HepG2 (cell line): ENCODE measurements around the gene CEP68. TPM values are rescaled to one million over a fixed set of nuclear protein-coding genes. Genes with fewer than 3 reads are reported as not detected.

Experiments used
- HIVEP1 ChIP-seq: sonication (generic); formaldehyde crosslinking; IDR thresholded peaks from 2 replicates; pipeline ENCODE4 v1.4.0; 2020; ENCODE audit warnings: mild to moderate bottlenecking, missing genetic modification reagents
- KAT2B ChIP-seq: fragments of 150-350 bp; IDR thresholded peaks from 2 replicates; pipeline ENCODE4 v1.6.1; 2014; ENCODE audit warnings: low read depth, low read length, borderline replicate concordance
- KMT2B ChIP-seq: IDR thresholded peaks from 2 replicates; pipeline ENCODE4 v1.6.1; 2016; ENCODE audit warnings: missing genetic modification reagents, missing compliant biosample characterization
- MXI1 ChIP-seq: IDR thresholded peaks from 3 replicates; pipeline ENCODE4 v1.6.1; 2012; ENCODE audit warnings: low read depth, low read length, inconsistent platforms, borderline replicate concordance
- NCOR1 ChIP-seq: fragments of 200-600 bp; sonication (generic); IDR thresholded peaks from 2 replicates; pipeline ENCODE4 v1.7.0; 2017; ENCODE audit warnings: antibody characterized with exemption, low read length, borderline replicate concordance
- NFIB ChIP-seq: sonication (generic); formaldehyde crosslinking; IDR thresholded peaks from 2 replicates; pipeline ENCODE4 v1.9.0; 2021; ENCODE audit warnings: missing genetic modification reagents, mild to moderate bottlenecking, borderline replicate concordance
- NONO ChIP-seq, 2 experiments: fragments of 450-650 bp in 1 of 2; sonication (generic) in 1 of 2; formaldehyde crosslinking in 1 of 2; IDR thresholded peaks in 1 of 2; conservative IDR thresholded peaks in 1 of 2; 2 replicates each; pipeline versions ENCODE4 v1.6.1 to v1.8.0; 2017 to 2022; ENCODE audit warnings: mild to moderate bottlenecking in 1 of 2, missing genetic modification reagents in 1 of 2, moderate library complexity in 1 of 2
- SIX1 ChIP-seq: sonication (generic); formaldehyde crosslinking; IDR thresholded peaks from 2 replicates; pipeline ENCODE4 v1.4.0; 2020; ENCODE audit warnings: missing genetic modification reagents, borderline replicate concordance
- SMAD9 ChIP-seq: sonication (generic); formaldehyde crosslinking; IDR thresholded peaks from 2 replicates; pipeline ENCODE4 v1.5.1; 2020; ENCODE audit warnings: mild to moderate bottlenecking, missing genetic modification reagents
- SP2 ChIP-seq: sonication (generic); formaldehyde crosslinking; IDR thresholded peaks from 2 replicates; pipeline ENCODE4 v1.5.1; 2020; ENCODE audit warnings: mild to moderate bottlenecking, missing genetic modification reagents
- STAT5B ChIP-seq: sonication (generic); formaldehyde crosslinking; IDR thresholded peaks from 2 replicates; pipeline ENCODE4 v1.4.0; 2020; ENCODE audit warnings: missing genetic modification reagents
- TFDP1 ChIP-seq: IDR thresholded peaks from 2 replicates; pipeline ENCODE4 v1.6.1; 2016; ENCODE audit warnings: missing compliant biosample characterization, missing genetic modification reagents, borderline replicate concordance
- ZBTB42 ChIP-seq: sonication (generic); formaldehyde crosslinking; IDR thresholded peaks from 2 replicates; pipeline ENCODE4 v1.5.0; 2020; ENCODE audit warnings: mild to moderate bottlenecking, missing genetic modification reagents
- ZFP62 ChIP-seq: sonication (generic); formaldehyde crosslinking; IDR thresholded peaks from 2 replicates; pipeline ENCODE4 v1.4.0; 2020; ENCODE audit warnings: missing genetic modification reagents
- ZMAT5 ChIP-seq: sonication (generic); formaldehyde crosslinking; IDR thresholded peaks from 2 replicates; pipeline ENCODE4 v1.5.0; 2020; ENCODE audit warnings: mild to moderate bottlenecking, low read depth, missing genetic modification reagents, borderline replicate concordance
- ZNF234 ChIP-seq: sonication (generic); formaldehyde crosslinking; conservative IDR thresholded peaks from 2 replicates; pipeline ENCODE4 v1.5.1; 2020; ENCODE audit warnings: mild to moderate bottlenecking, missing genetic modification reagents
- ZNF275 ChIP-seq: sonication (generic); formaldehyde crosslinking; IDR thresholded peaks from 2 replicates; pipeline ENCODE4 v1.8.0; 2022; ENCODE audit warnings: missing genetic modification reagents, mild to moderate bottlenecking, inconsistent platforms, borderline replicate concordance
- ZNF672 ChIP-seq: sonication (generic); formaldehyde crosslinking; IDR thresholded peaks from 2 replicates; pipeline ENCODE4 v1.8.1; 2022; ENCODE audit warnings: missing genetic modification reagents
- polyA plus RNA-seq, 8 experiments: library from polyadenylated mRNA; depleted of rRNA in 3 of 8; stranded (reverse) in 7 of 8; unstranded in 1 of 8; fragments of >200 nt; fragmentation: Illumina TruSeq in 4 of 8; extraction: Trizol in 4 of 8; gene quantifications; 2 replicates each; pipeline versions ENCODE4 v1.2.1 to v1.2.3, GENCODE V29; 2011 to 2016; ENCODE audit warnings: low read depth in 4 of 8, missing spikeins in 1 of 8, mixed read lengths in 1 of 8; ENCODE audit not compliant: insufficient read depth in 1 of 8
- total RNA-seq, 5 experiments: library from RNA; depleted of rRNA; stranded (reverse); fragments of >200 nt; fragmentation: Illumina TruSeq; extraction: Trizol; gene quantifications; 2 replicates each; pipeline ENCODE4 v1.2.3, GENCODE V29; 2016; ENCODE audit warnings: low read depth in 1 of 5
- TF ChIP-seq, protein P1 (sequence below): IDR thresholded peaks from 2 replicates; pipeline ENCODE4 v1.4.0; 2020; ENCODE audit warnings: mild to moderate bottlenecking, missing genetic modification reagents

Gene CEP68
- total and polyA plus RNA-seq, 2 of the 13 experiments (the other 11 are each of a cell fraction or from before 2014, with no cell fraction given): 5.7 to 9.3 TPM

- peak; percentile 85; the same call in 1 of the 2 replicates for TF ChIP-seq TFDP1 (CRISPR knock-in tag)
- TF ChIP-seq NCOR1: no peak; the same call in 1 of the 2 replicates
- 0 out of 2 replicates have a peak, but pooled peaks have one; percentile 58 for TF ChIP-seq ZNF672 (CRISPR knock-in tag)
- TF ChIP-seq NONO (IDR thresholded peaks at IDR 0.05): no peak
- peak; percentile 95; the same call in 1 of the 2 replicates for TF ChIP-seq NONO (CRISPR knock-in tag; conservative IDR thresholded peaks at IDR 0.05)
- TF ChIP-seq ZNF275 (CRISPR knock-in tag): no peak; the same call in 1 of the 2 replicates
- peak; percentile 100 for TF ChIP-seq SP2
- no peak for TF ChIP-seq KAT2B
- no peak for TF ChIP-seq NFIB
- no peak for TF ChIP-seq STAT5B (CRISPR knock-in tag)
- TF ChIP-seq SIX1: no peak; the same call in 1 of the 2 replicates
- TF ChIP-seq ZNF234 (CRISPR knock-in tag): no peak
- TF ChIP-seq ZMAT5: no peak
- TF ChIP-seq ZBTB42 (CRISPR knock-in tag): peak; percentile 46; the same call in 1 of the 2 replicates
- TF ChIP-seq SMAD9: no peak
- TF ChIP-seq HIVEP1 (CRISPR knock-in tag): no peak
- TF ChIP-seq ZFP62 (CRISPR knock-in tag): no peak
- peak; percentile 90 for TF ChIP-seq KMT2B (CRISPR knock-in tag)
- TF ChIP-seq, protein P1, sequence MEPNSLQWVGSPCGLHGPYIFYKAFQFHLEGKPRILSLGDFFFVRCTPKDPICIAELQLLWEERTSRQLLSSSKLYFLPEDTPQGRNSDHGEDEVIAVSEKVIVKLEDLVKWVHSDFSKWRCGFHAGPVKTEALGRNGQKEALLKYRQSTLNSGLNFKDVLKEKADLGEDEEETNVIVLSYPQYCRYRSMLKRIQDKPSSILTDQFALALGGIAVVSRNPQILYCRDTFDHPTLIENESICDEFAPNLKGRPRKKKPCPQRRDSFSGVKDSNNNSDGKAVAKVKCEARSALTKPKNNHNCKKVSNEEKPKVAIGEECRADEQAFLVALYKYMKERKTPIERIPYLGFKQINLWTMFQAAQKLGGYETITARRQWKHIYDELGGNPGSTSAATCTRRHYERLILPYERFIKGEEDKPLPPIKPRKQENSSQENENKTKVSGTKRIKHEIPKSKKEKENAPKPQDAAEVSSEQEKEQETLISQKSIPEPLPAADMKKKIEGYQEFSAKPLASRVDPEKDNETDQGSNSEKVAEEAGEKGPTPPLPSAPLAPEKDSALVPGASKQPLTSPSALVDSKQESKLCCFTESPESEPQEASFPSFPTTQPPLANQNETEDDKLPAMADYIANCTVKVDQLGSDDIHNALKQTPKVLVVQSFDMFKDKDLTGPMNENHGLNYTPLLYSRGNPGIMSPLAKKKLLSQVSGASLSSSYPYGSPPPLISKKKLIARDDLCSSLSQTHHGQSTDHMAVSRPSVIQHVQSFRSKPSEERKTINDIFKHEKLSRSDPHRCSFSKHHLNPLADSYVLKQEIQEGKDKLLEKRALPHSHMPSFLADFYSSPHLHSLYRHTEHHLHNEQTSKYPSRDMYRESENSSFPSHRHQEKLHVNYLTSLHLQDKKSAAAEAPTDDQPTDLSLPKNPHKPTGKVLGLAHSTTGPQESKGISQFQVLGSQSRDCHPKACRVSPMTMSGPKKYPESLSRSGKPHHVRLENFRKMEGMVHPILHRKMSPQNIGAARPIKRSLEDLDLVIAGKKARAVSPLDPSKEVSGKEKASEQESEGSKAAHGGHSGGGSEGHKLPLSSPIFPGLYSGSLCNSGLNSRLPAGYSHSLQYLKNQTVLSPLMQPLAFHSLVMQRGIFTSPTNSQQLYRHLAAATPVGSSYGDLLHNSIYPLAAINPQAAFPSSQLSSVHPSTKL (CRISPR knock-in tag): 0 out of 2 replicates have a peak, but pooled peaks have one; percentile 30
- peak; percentile 81; the same call in 1 of the 3 replicates for TF ChIP-seq MXI1
Measured at GRCh38 chr2:65056215-65057053, at the start of gene CEP68 (continued).
